Stimulated activated naive CD4-positive, alpha-beta T cell treated with Interleukin-2 at 50 U/mL for 16 hours (primary cell): Measurements from ENCODE around the gene ITGAX.

Experiments used
- DNase-seq: peaks from one replicate; lab custom pipeline; 2025; lab: John Stamatoyannopoulos, UW

Gene ITGAX

DNA sequence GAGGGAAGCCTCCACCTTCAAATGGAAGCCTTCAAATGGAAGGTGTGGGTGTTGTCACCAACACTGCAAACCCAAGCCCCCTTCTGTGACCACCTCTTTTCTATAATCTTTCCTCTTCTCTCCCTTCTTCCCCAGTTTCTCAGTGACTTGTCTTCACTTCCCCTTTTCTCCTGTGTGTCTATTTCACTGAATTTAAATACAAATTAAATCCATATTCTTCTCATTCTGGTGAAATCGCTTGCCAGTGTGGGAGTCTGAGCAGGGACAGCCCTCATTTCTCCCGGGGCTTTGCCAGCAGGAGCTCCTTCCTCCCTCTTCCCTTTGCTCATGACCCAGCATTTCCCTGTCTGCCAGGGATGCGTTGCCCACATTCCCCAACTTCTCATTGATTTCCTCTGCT is 6.4 kb upstream of the ITGAX start:
- no peak for DNase-seq

- no peak for DNase-seq
Measured at GRCh38 chr16:31350275-31351005, 4.5 kb upstream of the ITGAX start.

GRCh38 chr16:31351246-31351941 is 3.6 kb upstream of the ITGAX start:
- no peak for DNase-seq

- DNase-seq: no peak
Measured at GRCh38 chr16:31351942-31352325, 3.0 kb upstream of the ITGAX start.

DNA sequence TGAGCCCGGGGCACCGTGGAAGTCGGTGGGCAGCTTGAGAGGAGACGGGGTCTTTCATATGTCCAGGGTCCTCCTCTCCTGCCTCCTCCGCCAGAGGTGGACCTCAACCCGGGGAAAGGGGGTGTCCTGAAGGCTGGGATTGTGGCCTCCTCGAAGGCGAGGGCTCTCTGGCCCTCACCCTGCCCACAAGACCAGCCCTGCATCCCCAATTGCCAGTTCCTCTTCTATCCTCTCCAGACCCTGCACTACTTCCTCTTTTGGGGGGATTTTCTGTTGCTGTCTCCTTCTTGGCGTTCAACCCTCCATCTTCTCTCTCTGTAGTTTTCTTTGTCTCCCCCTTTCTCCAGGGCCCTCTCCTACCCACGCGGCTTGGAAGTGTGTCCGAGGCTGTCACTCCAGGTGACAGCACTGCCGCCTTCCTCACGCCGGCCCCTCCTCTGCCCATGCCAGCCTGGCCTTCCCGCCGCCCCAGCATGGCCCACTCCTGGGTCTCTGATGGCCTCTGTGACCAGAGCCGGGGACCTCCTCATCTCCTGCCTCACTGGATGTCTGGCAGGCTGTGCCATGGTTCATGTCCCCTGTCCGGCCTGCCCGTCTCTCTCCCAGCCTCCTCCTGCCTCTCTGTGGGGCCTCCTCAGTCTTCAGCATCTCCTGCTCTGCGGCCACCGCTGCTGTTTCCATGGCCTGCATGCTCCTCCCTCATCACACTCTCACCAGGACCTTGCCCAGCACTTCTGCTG is 2.4 kb upstream of the ITGAX start:
- no peak for DNase-seq

- no peak for DNase-seq
Measured at GRCh38 chr16:31355431-31356100, 590 bp downstream of the ITGAX start.

- DNase-seq: no peak
Measured at GRCh38 chr16:31356566-31357323, 1.8 kb downstream of the ITGAX start.

DNA sequence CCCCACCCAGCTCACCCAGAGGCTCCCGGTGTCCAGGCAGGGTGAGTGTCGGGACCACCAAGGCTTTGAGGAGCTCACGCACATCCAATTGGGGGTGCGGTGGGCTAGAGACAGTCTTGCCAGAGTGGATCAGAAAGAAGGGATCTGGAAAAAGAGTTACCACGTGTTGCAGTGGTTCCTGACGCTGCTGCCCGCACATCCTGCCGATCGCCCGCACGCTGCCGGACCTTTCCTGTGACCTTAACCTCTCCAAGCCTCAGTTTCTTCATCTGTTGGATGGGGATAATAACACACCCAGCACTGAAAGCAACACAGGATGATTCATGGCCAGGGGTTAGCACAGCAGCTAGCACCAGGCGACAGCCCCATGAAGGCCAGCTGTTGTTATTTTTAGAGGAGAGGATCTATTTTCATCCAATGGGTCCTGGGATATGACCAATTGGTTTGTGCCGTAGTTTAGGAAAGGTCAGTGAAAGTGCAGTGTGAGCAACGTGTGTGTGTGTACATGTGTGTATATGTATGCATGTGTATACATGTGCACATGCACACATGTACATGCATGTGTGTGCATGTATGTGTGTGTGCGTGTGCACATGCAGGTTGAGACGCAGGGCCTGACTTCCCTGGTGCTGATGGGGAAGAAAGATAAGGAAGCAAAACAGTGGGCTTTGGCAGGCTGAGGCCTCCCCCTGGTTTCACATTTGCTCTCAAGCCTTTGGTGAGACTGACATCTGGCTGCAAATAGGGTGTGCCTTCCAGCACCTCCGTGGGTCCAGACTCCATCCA is 2.5 kb downstream of the ITGAX start:
- no peak for DNase-seq

DNA sequence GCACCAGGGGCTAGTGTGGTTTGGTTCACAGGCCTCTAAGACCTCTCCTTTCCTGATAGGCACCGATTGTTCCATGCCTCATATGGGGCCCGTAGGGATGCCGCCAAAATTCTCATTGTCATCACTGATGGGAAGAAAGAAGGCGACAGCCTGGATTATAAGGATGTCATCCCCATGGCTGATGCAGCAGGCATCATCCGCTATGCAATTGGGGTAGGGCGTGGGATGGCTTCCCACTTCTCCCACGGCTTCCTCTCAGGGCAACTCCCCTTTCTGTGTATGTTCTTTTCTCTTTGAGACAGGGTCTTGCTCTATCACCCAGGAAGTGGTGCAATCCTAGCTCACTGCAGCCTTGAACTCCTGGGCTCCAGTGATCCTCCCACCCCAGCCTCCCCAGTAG is 5.3 kb downstream of the ITGAX start:
- no peak for DNase-seq

DNA sequence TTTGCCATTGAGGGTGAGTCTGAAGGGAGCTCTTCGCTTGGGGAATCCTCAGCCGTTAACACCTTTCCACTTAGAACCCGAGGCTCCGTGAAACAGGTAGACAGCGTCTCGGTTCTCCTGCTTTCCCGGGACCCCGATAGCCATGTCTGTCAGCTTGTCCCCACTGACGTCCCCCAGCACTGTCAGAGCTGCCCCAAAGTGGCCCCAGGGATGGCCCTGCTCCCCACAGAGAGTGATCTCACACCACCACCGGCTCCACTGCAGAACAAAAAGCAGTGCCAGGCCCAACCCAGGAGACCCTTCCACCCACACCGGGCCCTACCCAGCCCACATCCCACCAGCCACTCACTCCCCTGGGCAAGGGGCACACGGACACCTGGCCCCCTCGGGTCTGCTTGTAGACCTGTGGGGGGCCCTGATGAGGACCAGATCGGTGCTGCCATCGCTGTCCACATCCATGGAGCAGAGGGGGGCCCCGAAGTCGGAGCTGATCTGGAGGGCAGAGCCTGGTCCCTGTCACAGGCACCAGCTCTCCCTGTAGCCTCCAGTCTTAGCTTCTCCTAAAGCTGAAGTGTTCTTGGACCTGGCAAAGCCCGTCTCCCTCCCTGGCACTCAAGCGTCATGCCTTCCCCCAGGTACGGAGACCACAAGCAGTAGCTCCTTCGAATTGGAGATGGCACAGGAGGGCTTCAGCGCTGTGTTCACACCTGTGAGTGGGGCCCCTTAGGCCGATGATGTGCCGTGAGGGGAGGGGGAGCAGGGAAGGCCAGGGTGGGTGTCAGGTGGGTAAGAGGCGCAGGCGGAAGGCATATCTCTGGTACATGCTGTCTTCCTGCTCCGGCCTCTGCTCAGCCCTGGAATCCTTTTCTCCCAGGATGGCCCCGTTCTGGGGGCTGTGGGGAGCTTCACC is 6.5 kb downstream of the ITGAX start:
- no peak for DNase-seq

DNA sequence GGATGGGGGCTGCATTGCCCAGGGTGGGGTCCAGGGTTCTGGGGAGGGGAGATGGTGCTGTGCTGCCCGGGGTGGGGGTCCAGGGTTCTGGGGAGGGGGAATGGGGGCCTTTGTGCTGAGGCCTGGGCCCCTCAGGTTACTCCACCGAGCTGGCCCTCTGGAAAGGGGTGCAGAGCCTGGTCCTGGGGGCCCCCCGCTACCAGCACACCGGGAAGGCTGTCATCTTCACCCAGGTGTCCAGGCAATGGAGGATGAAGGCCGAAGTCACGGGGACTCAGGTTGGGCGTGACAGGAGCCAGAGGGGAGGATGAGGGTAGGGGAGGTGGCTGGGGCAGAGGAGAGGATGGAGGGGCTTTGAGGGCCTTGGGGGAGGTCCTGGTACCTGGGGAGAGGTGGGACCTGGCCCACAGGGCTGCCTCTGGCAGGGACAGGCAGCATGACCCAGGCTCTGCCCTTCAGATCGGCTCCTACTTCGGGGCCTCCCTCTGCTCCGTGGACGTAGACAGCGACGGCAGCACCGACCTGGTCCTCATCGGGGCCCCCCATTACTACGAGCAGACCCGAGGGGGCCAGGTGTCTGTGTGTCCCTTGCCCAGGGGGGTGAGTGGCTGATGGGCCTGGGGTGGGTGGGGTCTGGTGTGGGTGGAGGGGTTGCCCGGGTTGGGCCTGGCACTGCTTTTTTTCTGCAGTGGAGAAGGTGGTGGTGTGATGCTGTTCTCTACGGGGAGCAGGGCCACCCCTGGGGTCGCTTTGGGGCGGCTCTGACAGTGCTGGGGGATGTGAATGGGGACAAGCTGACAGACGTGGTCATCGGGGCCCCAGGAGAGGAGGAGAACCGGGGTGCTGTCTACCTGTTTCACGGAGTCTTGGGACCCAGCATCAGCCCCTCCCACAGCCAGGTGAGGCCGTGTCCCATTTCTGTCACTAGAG is 7.8 kb downstream of the ITGAX start:
- no peak for DNase-seq

- DNase-seq: no peak
Measured at GRCh38 chr16:31363721-31364120, 8.7 kb downstream of the ITGAX start.

- DNase-seq: no peak
Measured at GRCh38 chr16:31364421-31364820, 9.4 kb downstream of the ITGAX start.

DNA sequence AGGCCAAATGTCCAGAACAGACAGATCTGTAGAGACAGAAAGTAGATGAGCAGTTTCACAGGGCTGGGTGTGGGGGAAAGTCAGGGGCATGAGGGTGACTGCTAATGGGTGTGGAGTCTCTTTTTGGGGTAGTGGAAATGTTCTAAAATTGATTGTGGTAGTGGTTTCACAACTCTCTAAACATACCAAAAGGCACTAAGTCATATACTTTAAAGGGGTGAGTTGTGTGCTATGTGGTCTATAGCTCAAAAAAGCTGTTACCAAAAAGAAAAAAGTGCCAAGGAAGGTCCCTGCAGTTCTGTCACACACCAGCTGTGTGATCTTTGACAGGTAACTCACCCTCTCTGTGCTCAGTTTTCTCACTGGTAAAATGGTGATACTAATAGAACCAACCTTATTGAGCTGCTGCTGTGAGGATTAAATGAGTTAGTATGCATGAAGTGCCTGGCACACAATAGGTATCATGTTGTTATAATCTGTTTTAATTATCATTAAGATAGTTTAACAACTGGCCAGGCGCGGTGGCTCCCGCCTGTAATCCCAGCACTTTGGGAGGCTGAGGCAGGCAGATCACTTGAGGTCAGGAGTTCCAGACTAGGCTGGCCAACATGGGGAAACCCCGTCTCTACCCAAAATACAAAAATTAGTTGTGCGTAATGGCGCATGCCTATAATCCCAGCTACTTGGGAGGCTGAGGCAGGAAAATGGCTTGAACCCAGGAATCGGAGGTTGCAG is 10.3 kb downstream of the ITGAX start:
- DNase-seq: no peak

DNA sequence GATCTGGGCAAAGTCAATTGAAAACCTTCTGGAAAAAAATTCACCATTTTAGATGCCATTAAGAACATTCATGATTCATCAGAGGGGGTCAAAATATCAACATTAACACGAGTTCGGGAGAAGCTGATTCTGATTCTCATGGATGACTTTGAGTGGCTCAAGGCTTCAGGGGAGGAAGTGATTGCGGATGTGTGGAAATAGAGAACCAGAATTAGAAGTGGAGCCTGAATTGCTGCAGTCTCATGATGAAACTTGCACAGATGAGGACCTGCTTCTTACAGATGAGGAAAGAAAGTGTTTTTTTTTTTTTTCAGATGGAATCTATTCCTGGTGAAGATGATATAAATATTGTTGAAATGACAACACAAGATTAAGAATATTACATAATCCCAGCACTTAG is 12.9 kb downstream of the ITGAX start:
- DNase-seq: no peak

GRCh38 chr16:31371008-31371407 is 16.0 kb downstream of the ITGAX start:
- DNase-seq: no peak

DNA sequence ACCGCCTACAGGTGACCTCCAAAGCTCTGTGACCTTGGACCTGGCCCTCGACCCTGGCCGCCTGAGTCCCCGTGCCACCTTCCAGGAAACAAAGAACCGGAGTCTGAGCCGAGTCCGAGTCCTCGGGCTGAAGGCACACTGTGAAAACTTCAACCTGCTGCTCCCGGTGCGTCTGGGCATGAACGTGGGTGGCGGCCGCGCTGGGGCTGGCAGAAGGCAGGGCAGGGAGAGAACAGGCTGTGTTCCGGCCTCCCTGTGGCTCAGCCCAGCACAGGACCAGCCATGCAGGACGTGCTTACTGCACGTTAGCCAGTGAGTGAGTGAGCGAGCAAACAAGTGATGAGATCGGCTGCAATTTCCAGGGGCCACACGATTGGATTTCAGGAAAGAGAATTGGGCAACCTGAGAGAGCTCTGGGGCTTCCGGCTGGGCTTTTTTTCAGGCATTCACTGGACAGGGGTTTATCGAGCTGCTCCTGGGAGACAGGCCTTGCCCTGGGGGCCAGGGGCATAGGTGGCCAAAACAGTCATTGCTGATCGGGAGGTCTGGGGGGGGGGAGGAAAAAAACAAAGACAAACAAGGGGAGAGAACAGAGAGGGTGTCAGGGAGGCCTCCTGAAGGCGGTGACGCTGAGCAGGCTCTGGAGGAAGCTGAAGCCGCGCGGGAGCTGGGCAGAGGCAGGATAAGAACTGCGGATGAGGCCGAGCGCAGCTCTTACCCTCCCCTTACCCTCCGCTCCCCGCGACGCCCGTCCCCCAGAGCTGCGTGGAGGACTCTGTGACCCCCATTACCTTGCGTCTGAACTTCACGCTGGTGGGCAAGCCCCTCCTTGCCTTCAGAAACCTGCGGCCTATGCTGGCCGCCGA is 16.9 kb downstream of the ITGAX start:
- DNase-seq: no peak
